Lower leg skin (tissue), 4 donors: ENCODE results near the gene AP3S1. TPM values are rescaled to one million over a fixed set of nuclear protein-coding genes. Genes with fewer than 3 reads are reported as not detected.

Source experiments
- DNase-seq, 2 donors: peaks; one replicate each; pipeline ENCODE4 v3.0.0-alpha.2; 2019; ENCODE audit warnings: low spot score in 2 of 2
- H3K4me3 ChIP-seq: fragments of 200-600 bp; sonication (generic); 2 replicates; pipeline ENCODE4 v1.5.1; 2017; ENCODE audit warnings: mild to moderate bottlenecking, low read depth; ENCODE audit not compliant: poor library complexity, severe bottlenecking
- CTCF ChIP-seq, 3 donors: fragments of 450-650 bp; IDR thresholded peaks; one replicate each; pipeline ENCODE4 v1.5.1; 2016; ENCODE audit warnings: antibody characterized with exemption in 3 of 3, mild to moderate bottlenecking in 3 of 3, moderate library complexity in 2 of 3
- POLR2A ChIP-seq, 2 donors: fragments of 450-650 bp; IDR thresholded peaks; one replicate each; pipeline ENCODE4 v1.6.1; 2016 to 2017; ENCODE audit warnings: antibody characterized with exemption in 2 of 2, mild to moderate bottlenecking in 1 of 2, moderate library complexity in 1 of 2
- WGBS, 2 donors: methylation state at CpG; one replicate each; pipeline ENCODE4 v1.1.5; 2018; 5-methylcytosine and 5-hydroxymethylcytosine counted together
- intact Hi-C: fragments of 100-400 bp; cut with DNase I; formaldehyde crosslinking; loops from one replicate; pipeline ENCODE4 v1.15.0; 2023; ENCODE audit warnings: low total_unique reads
- total RNA-seq, 4 donors: library from RNA; depleted of rRNA; stranded (reverse); fragments of >200 nt; gene quantifications; one replicate each; pipeline ENCODE4 v1.1.0, GENCODE V29; 2016

The AP3S1 gene
- total RNA-seq, 4 donors from 2014 or later: 53.3 to 198 (median 72.8) TPM

DNA sequence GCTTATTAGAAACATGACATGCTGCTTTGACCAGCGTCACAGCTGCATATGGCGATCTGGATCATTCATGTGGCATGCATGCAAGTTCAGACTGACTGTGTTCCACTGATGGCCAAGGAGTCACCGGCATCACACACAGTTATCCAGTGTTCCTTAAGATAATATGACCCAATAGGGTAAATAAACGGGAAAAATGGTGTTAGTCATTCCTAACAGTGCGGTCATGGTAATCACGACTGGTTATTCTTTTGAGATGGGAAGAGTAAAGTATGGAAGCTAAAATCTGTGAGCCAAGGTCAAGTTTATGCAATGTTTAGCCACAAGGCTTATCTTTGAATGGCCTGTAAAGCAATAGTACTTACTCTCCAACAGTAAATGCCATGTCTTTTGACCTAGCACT lies 91.3 kb downstream of the AP3S1 start:
- DNase-seq: no peak
- WGBS, 2 donors: 89 to 90% methylated on average over 6 of the region's 6 CpGs
- TF ChIP-seq POLR2A (IDR thresholded peaks at IDR 0.05) (no peak), CTCF (IDR thresholded peaks at IDR 0.05) (no peak)
- intact Hi-C loops: no loop called here
- H3K4me3 ChIP-seq: no peak overlapping the region

- intact Hi-C loops: no loop called here
- H3K4me3 ChIP-seq: no peak overlapping the region
- no peak for DNase-seq
- TF ChIP-seq POLR2A (IDR thresholded peaks at IDR 0.05): no peak
- TF ChIP-seq CTCF (IDR thresholded peaks at IDR 0.05): no peak
- WGBS, 2 donors: 86 to 91% methylated on average over 10 of the region's 10 CpGs
Measured at GRCh38 chr5:115934388-115934974, 92.7 kb downstream of the AP3S1 start.

GRCh38 chr5:115936031-115936430 lies 94.3 kb downstream of the AP3S1 start:
- WGBS, 2 donors: 85 to 86% methylated on average over 1 of the region's 1 CpG
- no peak for TF ChIP-seq POLR2A (IDR thresholded peaks at IDR 0.05)
- no peak for TF ChIP-seq CTCF (IDR thresholded peaks at IDR 0.05)
- intact Hi-C loops: no loop called here
- no peak overlapping the region for H3K4me3 ChIP-seq
- DNase-seq: no peak

DNA sequence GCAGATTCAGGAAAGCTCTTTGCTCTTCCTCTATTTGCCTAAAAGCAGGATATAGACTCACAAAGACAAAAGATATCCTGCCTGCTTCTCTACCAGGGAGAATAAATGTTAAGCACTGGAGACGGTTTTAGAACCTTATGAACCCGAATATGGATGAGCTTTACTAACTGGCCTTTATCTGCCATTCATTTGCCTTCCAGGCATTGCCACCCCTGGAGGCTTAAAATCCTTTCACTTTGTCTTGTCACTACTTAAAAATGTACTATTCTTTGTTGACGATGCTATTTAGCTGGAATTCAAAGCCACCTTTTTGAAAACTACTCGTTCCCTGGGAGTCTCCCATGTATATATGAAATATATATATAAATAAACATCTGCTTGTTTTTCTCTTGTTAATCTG lies 97.3 kb downstream of the AP3S1 start:
- no peak for DNase-seq
- intact Hi-C loops: no loop called here
- 56 to 58% methylated on average over 4 of the region's 4 CpGs for WGBS, 2 donors
- H3K4me3 ChIP-seq: no peak overlapping the region
- TF ChIP-seq CTCF (IDR thresholded peaks at IDR 0.05) (no peak), POLR2A (IDR thresholded peaks at IDR 0.05) (no peak)

GRCh38 chr5:115940080-115940810 lies 98.5 kb downstream of the AP3S1 start:
- intact Hi-C loops: no loop called here
- no peak for TF ChIP-seq POLR2A (IDR thresholded peaks at IDR 0.05)
- TF ChIP-seq CTCF (IDR thresholded peaks at IDR 0.05): no peak
- no peak overlapping the region for H3K4me3 ChIP-seq
- no peak for DNase-seq
- WGBS, 2 donors: 73 to 80% methylated on average over 3 of the region's 4 CpGs
